ENCODE results near the gene RSPO1.

The RSPO1 gene

DNA sequence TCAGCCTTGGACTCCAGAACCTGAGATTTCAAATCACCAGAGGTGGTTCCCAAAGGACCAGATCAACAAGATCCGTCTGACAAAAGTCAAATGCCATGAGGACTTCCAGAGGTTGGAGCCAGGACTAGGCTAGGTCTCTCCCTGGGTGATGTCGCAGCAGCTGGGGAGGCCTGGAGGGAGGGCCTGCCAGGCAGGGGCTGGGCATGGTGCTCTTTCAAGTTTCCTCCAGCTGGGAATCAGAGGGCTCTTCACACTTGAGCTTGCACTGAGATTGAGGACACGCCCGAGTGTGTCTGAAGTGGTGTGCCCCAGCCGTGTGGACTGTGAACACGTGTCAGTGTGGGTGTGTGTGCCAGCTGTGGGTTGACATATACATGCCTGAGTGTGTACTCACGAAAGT is 21.3 kb upstream of the RSPO1 start:
- DNase-seq = no peak

DNA sequence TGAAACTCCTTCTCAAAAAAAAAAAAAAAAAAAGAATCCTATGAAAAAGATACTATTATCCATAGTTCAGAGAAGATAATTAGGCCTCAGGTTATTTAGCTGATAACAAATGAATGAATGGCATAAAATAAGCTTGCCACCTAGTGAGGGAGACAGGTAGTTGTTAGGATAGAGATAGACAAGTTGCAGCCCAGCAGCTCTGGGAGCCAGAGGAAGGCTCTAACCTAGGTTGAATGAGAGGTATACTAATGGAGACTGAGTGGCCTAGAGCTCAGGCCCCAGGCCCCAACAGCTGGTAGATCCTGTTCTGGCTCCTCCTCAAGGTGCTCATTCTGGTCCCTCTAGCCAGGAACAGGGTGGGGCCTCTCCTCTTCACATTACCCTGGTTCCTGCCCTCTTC is 20.6 kb upstream of the RSPO1 start:
- no peak for DNase-seq

DNA sequence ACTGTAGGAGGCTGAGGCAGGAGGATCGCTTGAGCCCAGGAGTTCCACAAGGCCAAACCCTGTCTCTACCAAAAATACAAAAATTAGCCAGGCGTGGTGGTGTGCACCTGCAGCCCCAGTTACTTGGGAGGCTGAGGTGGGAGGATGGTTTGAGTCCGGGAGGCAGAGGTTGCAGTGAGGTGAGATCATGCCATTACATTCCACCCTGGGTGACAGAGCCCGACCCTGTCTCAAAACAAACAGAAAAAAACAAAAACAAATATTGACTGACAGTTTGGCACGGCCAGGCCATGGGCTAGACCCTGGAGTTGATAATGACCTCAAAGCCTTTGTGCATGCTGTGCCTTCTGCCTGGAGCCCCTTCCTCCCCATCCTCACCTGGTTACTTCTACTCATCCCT is 19.2 kb upstream of the RSPO1 start:
- no peak for DNase-seq

DNA sequence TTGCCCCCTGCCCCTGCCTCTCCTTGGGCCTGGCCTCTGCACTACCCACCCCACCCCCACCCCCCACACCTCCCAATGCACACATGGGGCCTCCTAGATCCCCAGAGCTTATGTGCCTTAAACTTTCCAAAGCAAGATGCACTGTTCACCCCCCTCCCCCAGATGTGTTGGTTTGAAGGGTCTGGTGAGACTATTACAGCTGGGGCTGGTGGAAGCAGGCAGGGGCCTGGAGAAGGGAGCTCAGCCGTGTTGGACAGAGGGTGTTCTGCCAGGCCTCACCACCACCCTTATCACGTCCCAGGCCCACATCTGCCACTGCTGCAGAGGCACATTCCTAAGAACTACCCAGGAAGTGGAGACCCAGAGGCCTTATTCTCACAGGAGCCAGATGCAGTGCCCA is 18.3 kb upstream of the RSPO1 start:
- DNase-seq = no peak

DNA sequence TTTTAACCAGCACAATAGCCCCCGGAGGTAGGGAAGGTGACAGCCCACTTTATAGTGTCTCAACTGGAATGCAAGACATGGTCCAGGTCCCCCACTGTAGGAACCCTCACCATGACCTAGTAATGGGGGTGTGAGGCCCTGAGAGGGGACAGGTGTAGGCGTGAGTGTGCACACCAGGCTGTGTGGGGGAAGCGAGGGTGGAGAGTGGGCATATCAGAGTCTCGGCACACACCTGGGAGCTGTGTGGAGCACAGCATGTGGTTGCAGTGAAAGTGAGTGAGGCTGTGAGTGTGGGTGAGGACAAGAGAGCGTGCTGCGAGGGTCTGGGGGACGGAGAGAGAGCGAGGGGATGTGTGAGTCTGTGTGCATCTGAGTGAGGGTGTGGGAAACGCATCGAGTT is 17.1 kb upstream of the RSPO1 start:
- DNase-seq = no peak

DNA sequence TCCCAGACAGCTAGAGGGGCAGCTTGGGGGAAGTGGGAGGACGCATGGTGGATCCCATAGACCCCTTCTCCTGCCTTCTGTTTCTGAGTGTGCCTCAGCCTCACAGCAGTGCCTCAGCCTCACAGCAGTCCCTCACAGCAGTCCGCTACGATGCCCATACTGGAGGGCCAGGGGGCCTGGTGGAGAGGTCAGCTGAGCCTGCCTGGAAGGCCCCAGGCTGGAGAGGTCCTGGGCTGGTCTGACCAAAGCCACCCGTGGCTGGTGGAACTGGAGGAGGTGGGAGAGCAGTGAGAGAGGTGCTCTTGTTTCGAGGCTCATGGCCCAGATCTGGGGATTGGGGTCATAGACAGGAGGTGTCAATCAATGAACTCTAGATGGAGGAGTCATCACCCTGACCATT is 16.0 kb upstream of the RSPO1 start:
- no peak for DNase-seq

DNA sequence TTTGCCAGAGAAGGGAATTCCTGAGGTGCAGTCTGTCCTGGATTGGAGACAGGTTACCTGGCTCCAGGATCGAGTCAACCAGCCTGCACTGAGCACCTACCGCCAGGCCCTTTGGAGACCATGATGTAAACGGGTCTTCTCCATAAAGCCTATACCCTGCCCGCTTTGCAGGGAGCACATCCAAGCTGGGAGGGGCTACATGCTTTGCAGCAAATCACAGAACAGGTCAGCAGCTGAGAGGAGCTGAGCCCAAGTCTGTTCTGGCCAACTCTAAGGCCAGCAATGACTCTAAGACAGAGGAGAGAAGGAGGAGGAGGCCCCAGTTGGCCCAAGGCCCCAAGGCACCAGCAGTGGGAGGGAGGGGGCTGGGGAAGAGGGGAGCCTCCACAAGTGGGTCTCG is 15.5 kb upstream of the RSPO1 start:
- no peak for DNase-seq

DNA sequence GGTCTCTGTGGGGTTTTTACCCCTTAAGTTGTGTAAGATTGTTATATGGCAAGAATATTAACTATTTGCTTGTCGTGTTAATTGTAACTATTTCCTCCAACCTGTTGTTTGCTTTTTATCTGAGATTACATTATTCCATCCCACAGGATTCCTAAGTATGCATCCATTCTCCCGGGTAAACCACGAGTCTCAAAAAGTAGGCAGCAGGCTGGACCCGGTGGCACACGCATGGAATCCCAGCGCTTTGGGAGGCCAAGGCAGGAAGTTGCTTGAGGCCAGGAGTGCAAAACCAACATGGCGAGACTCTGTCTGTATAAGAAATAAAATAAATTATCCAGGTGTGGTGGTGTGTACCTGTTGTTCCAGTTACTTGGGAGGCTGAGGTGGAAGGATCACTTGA is 12.6 kb upstream of the RSPO1 start:
- no peak for DNase-seq

DNA sequence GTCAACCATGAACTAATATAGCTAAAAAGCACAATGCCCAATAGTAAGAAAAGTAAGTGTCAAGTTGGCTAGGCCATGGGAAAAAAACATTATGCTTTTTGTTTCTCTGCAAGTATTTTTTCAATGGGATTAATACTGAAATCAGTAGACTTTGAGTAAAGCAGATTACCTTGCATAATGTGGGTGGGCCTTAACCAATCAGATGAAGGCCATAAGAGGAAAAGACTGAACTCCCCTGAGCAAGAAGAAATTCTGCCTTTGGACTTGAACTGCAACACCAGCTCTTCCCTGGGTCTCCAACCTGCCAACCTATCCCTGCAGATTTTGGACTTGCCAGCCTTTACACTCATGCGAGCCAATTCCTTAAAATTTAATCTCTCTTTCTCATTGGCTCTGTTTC is 6.4 kb upstream of the RSPO1 start:
- no peak for DNase-seq

DNA sequence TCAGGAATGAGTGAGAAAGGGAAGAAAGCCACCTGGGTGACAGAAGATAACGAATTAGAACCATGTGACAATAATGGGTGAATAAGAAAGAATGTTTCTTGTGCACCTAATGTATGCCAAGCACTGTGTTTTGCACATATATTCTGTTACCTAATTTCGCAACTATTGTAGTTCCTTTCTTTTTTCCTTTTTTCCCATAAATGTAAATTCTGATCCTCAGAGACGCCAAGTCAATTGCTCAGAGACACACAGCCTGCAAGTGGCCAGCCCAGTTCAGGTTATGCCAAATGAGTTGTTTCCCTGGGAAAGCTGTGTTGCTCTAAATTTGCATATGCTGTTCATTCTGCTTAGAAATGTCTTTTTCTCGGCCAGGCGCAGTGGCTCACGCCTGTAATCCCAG is 1.7 kb upstream of the RSPO1 start:
- no peak for DNase-seq

DNA sequence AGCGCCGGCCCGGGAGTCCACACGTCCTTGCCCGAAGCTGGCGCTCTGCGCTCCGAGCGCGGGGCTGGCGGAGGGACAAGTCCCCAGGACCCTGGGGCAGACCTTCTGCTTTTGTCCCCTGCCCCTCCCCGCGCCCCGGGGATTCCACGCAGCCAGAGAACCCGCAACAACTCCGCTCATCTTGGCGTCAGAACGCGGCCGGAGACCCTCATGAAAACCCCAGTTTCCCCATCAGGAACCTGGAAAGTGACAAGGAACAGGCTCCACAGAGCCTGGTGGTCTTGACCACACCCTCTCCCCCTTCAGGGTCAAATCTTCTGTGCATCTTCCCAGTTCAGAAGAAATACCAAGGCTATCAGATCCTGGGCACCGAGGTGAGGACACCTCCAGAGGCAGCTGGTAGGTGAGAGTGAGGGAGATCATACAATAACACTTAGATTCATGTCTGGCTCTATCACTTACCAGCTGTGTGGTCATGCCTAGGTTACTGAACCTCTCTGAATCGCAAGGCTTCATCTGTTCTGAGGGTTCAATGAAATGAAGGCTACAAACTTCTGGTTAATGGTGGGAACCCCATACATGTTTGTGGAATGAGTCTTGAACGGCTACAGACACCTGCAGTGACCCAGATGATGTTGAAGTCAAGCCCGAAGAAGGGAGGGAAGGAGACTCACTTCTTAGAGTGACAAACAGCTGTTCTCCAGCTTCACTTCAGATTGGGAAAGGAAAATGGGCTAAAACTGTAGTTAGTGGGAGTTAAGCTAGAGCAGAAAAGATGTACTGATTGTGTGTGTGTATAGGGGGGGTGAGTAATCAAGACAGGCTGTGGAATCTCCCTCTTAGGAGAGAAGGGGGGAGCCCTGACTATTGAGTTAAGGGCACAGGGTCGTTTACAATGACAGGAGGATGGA is 555 bp upstream of the RSPO1 start:
- DNase-seq = no peak

DNA sequence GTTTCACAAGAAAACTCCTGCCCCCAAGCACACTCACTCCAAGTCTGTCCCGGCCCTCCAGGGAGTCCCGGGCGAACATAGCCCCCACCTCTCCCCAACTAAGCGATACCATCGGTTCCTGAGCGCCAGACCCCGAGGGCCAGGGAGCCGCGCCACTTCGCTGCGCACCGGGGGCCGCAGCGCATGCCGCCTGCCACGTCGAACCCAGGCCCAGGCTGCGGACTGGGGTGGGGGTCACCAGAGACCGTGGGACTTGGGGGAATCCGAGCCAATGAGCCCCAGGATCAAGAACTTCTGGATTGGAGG is 801 bp downstream of the RSPO1 start:
- no peak for DNase-seq

DNA sequence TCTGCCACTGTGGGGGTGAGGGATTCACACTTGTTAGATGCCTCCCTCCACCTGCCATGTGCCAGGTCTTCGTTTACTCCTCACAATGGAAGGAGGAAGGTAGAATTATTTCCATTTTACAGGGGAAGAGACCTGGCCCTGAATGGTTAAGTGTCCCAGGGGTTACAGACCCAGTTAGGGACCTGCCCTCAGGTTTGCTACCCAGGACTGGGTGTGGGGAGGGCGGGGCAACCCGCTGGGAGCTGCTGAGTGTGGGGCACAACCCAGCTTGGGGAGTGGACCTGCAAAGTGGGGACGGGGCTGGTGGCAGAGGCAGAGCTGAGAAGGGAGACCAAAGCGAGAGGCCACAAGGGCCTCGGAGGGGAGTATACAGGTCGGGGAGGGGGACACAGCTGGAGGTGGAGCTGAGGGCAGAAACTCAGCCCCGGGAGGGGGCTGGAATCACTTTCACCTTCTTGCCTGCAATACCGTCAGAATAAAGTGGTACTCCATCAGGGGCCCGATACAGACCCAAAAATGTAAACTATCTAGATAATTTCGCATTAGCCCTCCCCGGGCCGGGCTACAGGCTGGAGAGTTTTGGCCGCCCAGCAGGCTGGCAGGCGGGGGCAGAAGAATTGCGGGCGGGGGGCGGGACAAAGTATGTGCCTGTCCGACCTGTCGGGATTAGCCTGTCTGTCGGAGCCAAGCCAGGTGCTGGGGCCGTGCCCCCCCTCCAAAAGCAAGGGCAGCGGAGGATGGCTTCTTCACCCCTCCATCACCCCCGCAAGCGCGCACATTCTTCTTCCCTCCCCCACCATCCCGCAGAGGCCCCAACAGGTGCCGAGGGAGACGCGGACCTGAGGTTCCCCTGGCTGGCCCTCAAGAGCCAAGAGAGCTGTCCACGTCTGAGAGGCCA is 1.4 kb downstream of the RSPO1 start:
- DNase-seq = no peak

DNA sequence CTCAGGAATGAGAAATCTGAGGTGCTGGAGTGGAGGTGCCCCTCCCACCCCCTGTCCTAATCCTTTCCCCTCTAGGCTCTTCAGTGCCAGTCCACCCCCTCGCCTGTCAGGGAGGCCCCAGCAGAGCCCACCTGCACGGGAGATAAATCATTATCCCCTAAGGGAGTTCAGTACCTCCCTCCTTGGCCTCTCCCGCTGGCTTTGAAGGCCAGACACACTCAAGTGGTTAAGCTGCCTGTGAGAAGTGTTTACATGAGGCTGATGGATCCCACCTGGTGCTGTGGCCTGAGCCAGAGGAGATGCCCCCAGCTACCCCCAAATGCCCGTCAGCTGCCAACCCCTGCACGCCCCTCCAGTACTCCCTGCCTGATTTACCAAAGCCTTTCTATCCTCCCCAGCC is 3.7 kb downstream of the RSPO1 start:
- no peak for DNase-seq

DNA sequence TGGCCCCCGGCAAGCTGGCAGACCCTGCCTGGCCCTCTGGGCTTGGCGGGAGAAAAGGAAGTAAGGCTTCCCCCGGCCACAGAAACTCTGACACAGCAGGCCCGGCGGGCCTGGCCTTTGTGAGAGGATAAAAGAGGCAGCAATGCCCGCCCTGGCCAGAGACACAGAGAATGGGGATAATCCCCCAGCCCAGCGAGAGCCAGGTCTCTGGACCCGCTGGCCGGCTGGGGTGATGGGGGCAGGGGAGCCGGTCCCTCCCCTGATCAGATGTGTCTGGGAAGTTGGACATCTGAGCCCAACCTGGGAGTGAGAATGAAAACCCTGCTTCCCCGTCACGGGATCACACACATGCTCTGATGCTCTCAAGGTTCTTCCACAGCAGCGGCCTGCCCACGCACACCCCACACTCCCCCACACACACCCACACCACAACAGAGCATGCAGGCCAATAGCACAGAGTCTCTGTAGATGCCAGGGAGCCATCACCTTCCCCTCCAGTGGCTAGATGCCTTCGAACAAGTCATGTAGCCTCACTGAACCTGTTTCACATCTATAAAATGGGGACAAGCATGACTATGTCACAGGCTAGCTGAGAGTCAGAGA is 4.2 kb downstream of the RSPO1 start:
- DNase-seq = no peak

DNA sequence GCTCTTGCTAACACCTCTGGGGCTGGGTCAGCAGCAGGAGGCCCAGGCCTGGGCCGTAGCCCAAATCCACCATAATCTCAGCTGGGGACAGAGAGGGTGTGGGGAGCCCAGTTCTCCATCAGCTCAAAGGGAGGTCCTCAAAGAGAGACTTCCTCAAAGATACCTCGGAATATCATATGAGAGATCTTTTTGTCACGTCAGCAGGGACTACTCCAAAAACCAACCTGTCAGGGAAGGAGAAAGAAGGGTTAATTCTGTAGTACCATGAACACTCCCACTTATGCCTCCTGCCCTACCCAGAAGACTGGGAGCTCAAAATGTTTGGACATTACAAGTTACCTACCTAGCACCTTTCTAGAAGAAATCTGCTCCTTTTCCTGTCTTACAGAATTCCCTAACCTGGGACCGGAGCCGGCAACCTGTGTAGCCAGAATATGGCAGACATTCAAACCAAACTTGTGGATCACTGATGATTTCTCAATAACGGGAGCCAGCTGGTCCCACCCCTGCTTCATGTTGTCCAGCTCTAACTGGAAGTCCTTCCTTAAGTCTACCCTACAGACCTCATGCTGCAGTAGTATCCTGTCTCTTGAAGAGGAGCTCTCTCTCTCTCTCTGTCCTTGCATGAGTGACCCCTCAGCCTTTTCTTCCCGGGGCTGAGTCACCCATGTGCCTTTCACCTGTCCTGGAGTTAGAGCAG is 4.8 kb downstream of the RSPO1 start:
- no peak for DNase-seq

DNA sequence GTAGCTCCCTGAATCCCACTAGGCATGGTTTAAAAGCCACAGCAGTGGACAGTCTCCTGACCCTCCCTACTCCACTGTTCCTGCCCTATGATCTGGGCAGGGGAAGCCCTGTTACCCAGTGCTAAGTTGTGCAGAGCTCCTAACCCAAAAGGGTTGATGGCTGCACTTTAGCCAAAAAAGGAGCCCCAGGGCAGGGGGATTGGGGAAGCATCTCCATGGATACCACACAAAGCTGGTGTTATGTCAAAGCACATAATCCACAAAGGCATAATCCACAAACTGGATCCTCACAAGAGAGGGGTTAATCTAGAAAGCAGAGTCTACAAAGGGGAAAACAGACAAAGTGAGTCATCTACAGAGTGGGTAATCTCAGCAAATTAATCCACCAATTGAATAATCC is 5.7 kb downstream of the RSPO1 start:
- no peak for DNase-seq

DNA sequence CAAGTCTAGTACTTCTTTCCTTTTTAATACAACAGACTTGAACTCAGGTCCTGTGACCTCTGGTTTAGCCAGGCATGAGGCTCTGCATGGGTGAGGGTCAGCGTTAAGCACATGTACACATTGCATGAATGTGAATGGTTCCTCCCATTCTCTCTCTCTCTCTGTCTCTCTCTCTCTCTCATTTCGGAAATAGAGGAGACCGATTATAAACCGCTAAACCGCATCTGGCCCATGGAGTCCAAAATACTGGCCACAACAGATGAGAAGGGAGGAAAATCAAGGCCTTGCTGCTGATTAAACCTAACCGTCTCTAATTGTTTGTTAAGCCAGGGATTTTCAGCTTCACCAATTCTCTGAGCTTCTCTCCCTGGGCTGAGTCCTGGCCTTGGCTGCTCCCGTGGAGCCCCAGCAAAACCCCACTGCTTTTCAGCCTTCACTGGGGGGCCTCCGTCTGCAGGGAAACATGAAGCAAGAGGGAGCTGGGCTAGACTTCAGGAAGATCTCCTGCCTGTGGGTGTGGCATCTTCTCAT is 6.6 kb downstream of the RSPO1 start:
- no peak for DNase-seq

DNA sequence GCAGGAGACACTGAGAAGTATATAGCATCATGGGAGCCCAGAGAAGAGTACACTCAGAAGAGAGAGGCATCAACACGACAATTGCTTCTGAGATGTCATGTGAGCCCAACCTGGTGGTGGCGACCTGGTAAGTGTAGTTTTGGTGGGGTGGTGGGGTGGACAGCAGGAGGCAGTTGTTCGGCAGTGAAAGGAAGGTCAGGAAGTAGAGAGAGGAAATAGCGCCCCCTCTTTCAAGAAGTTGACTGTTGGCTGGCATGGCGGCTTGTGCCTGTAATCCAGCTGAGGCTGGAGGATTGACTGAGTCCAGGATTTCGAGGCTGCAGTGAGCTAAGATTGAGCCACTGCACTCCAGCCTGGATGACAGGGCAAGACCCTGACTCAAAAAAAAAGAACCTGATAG is 12.6 kb downstream of the RSPO1 start:
- DNase-seq = no peak

DNA sequence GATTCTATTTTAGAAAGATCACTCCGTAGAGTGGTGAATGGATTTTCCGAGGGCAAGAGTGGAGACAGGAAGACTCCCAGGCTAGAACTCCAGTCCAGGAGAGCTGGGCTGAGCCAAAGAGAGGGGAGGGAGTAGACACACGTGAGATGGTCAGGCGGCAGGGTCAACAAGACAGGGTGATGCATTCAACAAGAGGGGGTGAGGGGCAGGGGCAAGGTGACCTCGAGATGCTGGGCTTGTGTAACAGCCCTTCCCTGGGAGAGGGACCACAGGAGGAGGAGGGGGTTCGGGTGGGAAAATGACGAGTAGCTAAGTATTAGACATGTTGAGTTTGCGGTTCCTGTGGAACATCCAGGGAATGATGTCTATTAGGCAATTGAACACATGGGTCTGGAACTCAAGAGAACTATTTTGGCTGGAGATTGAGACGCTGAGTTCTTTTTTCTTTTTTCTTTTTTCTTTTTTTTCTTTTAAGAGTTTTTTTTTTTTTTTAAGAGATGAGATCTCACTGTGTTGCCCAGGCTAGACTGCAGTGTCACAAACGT is 13.3 kb downstream of the RSPO1 start:
- DNase-seq = no peak

DNA sequence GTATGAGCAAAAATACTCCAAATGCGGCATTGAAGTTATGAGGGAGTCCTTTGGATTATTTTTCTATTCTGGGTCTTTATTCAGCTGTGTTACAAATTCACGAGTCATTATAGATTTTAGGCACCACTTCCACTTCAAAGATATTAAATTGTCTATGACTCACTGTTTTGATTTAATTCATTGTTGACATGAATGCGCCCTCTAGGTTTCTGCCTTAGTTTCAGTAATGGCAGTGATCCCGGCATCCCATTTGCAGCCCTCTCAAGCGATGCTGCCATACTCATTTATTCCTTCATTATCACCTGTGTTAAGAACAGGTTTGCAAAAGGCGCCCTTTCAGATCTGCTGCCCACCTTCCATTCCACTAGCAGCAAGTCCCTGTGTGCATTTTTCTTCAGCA is 14.0 kb downstream of the RSPO1 start:
- DNase-seq = no peak

DNA sequence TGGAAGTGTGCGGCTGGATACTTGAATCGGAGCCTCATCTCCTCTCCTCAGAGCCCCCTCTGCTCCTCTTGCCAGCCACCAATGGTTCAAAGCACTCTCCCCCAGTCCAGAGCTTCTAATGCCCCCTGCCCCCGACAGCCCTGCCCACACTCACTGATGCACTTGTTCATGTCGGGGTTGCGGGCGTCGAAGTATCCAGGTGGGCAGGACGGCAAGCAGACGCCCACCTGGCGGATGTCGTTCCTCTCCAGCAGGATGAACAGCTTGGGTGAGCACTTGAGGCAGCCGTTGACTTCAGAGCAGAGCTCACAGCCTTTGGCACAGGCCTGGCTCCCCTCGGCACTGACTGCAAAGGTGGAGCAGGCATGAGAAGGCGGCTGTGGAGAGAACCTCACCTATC is 18.4 kb downstream of the RSPO1 start:
- DNase-seq = no peak

DNA sequence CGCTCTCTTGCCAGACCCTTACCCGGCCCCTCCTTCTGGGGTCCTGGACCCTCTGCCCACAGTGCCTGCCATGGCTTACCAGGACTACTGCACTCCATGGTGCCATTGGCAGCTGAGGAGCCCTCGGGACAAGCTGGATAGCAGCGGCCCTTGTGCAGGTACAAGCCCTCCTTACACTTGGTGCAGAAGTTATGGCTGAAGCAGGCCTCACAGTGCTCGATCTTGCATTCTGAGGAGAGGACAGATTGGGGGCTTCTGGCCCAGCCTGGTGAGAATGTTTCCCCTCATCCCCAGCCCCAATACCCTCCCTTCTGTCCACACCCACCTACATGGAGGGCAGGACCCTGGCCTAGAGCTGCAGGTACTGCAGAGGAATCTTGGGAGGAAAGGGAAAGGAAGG is 20.6 kb downstream of the RSPO1 start:
- no peak for DNase-seq
